K562 (cell line): Measurements from ENCODE around the gene ALG1L2.
"Not testable (repeated sequence)": the region's sequence is repeated elsewhere in the genome, so short reads cannot be mapped to it uniquely, and the experiment has no call there.

ENCODE experiments used
- GTF2E2 ChIP-seq: fragments of 200-800 bp; sonication (Bioruptor generic); IDR thresholded peaks from 2 replicates; pipeline ENCODE4 v1.6.1; 2016; ENCODE audit warnings: missing genetic modification characterization, missing compliant biosample characterization
- MXI1 ChIP-seq: IDR thresholded peaks from 2 replicates; pipeline ENCODE4 v1.6.1; 2011; ENCODE audit warnings: low read depth, mild to moderate bottlenecking, improper control_type of control experiment, low read length
- SRF ChIP-seq, 2 experiments: fragments of 250-450, 450-650 bp in 1 of 2; sonication (Bioruptor Pico) in 1 of 2; sonication (generic) in 1 of 2; formaldehyde crosslinking; IDR thresholded peaks; 2 replicates each; pipeline versions ENCODE4 v1.5.0 to v1.5.1; 2020 to 2022; ENCODE audit warnings: mild to moderate bottlenecking in 1 of 2, missing genetic modification reagents in 1 of 2
- TF ChIP-seq, protein P1 (sequence below), 3 experiments: IDR thresholded peaks in 2 of 3; conservative IDR thresholded peaks in 1 of 3; 2 replicates each; pipeline ENCODE4 v1.5.1; 2011 to 2012; ENCODE audit warnings: low read length in 3 of 3, mild to moderate bottlenecking in 3 of 3, control low read depth in 2 of 3, improper control_type of control experiment in 1 of 3, inconsistent platforms in 1 of 3, low read depth in 1 of 3, mixed read lengths in 1 of 3, moderate library complexity in 1 of 3; ENCODE audit not compliant: insufficient read depth in 2 of 3

DNA sequence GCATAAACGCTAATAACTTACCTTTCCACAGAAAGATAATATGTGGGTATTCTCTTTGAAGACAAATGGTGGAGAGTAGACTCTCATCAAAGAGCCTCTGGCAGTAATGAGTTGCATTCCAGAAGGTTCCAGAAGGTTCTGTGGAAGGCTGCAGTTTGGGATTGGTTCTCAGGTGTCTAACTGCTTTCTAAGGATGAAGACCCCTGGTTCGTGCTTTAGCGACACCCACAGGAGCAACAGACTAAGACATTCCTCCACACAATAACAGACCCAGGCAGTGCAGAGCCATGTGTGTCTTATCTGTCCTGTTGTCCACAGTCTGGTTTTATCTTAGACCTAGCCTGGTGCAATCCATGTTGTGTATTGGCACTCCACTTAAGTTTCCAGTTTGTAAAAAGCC is 9.1 kb downstream of the ALG1L2 start:
- not testable (repeated sequence) for TF ChIP-seq SRF (CRISPR knock-in tag; IDR thresholded peaks at IDR 0.05); MXI1; GTF2E2
- TF ChIP-seq, protein P1, sequence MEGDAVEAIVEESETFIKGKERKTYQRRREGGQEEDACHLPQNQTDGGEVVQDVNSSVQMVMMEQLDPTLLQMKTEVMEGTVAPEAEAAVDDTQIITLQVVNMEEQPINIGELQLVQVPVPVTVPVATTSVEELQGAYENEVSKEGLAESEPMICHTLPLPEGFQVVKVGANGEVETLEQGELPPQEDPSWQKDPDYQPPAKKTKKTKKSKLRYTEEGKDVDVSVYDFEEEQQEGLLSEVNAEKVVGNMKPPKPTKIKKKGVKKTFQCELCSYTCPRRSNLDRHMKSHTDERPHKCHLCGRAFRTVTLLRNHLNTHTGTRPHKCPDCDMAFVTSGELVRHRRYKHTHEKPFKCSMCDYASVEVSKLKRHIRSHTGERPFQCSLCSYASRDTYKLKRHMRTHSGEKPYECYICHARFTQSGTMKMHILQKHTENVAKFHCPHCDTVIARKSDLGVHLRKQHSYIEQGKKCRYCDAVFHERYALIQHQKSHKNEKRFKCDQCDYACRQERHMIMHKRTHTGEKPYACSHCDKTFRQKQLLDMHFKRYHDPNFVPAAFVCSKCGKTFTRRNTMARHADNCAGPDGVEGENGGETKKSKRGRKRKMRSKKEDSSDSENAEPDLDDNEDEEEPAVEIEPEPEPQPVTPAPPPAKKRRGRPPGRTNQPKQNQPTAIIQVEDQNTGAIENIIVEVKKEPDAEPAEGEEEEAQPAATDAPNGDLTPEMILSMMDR (IDR thresholded peaks at IDR 0.05 in 2 of 3, conservative IDR thresholded peaks at IDR 0.05 in 1 of 3; ENCODE audit: insufficient read depth in 2 of 3, low read depth in 1 of 3, low read length in 3 of 3) = peak in 2 of 3 experiments; percentile 1 to 15; a peak in 2 of 6 replicates
